GM23248 (cell line): ENCODE results near the gene RTTN. TPM values are rescaled to one million over a fixed set of nuclear protein-coding genes. Genes with fewer than 3 reads are reported as not detected.

Source experiments
- DNase-seq: peaks from one replicate; pipeline ENCODE4 v3.0.0-alpha.2; 2015
- H2AFZ ChIP-seq: fragments of 200-600 bp; sonication (generic); 2 replicates; pipeline ENCODE4 v1.6.1; 2016; ENCODE audit warnings: antibody characterized with exemption
- H3F3A ChIP-seq: fragments of 200-600 bp; sonication (generic); 2 replicates; pipeline ENCODE4 v1.6.1; 2016; ENCODE audit warnings: mild to moderate bottlenecking, antibody characterized with exemption, mixed run types; ENCODE audit not compliant: insufficient read depth
- H3K27ac ChIP-seq: fragments of 200-600 bp; sonication (generic); 2 replicates; pipeline ENCODE4 v1.5.1; 2016; ENCODE audit warnings: mild to moderate bottlenecking
- H3K27me3 ChIP-seq: fragments of 200-600 bp; sonication (generic); replicated peaks from 2 replicates; pipeline ENCODE4 v1.6.1; 2016; ENCODE audit warnings: mild to moderate bottlenecking; ENCODE audit not compliant: insufficient read depth
- H3K36me3 ChIP-seq: fragments of 200-600 bp; sonication (generic); 2 replicates; pipeline ENCODE4 v1.6.1; 2016; ENCODE audit warnings: low read depth, mild to moderate bottlenecking
- H3K4me1 ChIP-seq: fragments of 200-600 bp; sonication (generic); 2 replicates; pipeline ENCODE4 v1.6.1; 2016; ENCODE audit warnings: mild to moderate bottlenecking; ENCODE audit not compliant: insufficient read depth
- H3K4me2 ChIP-seq: fragments of 200-600 bp; sonication (generic); one replicate; pipeline ENCODE4 v1.6.1; 2016; ENCODE audit warnings: mild to moderate bottlenecking; ENCODE audit not compliant: unreplicated experiment
- H3K4me3 ChIP-seq: fragments of 200-600 bp; sonication (generic); 2 replicates; pipeline ENCODE4 v1.5.1; 2016; ENCODE audit warnings: mild to moderate bottlenecking
- H3K79me2 ChIP-seq: fragments of 200-600 bp; sonication (generic); 2 replicates; pipeline ENCODE4 v1.6.1; 2016; ENCODE audit warnings: mild to moderate bottlenecking; ENCODE audit not compliant: insufficient read depth
- H3K9ac ChIP-seq: fragments of 200-600 bp; sonication (generic); 2 replicates; pipeline ENCODE4 v1.6.1; 2016; ENCODE audit warnings: mild to moderate bottlenecking
- H3K9me2 ChIP-seq: fragments of 200-600 bp; sonication (generic); 2 replicates; pipeline ENCODE4 v1.6.1; 2016; ENCODE audit warnings: mixed run types, mild to moderate bottlenecking, moderate library complexity; ENCODE audit not compliant: insufficient read depth
- H3K9me3 ChIP-seq: fragments of 200-600 bp; sonication (generic); one replicate; pipeline ENCODE4 v1.6.1; 2017; ENCODE audit warnings: low read depth
- H4K20me1 ChIP-seq: fragments of 200-600 bp; sonication (generic); 2 replicates; pipeline ENCODE4 v1.6.0; 2016; ENCODE audit not compliant: insufficient read depth
- EZH2 ChIP-seq: fragments of 200-600 bp; sonication (generic); IDR thresholded peaks from 2 replicates; pipeline ENCODE4 v1.6.1; 2018; ENCODE audit warnings: antibody characterized with exemption, mild to moderate bottlenecking; ENCODE audit not compliant: insufficient read depth, poor library complexity, severe bottlenecking
- EZH2phosphoT487 ChIP-seq: fragments of 200-600 bp; sonication (generic); IDR thresholded peaks from 2 replicates; pipeline ENCODE4 v1.6.1; 2018; ENCODE audit warnings: antibody characterized with exemption, moderate library complexity, mild to moderate bottlenecking, low read depth; ENCODE audit not compliant: insufficient read depth
- WGBS, 2 experiments: methylation state at CpG; one replicate each; pipeline ENCODE4 v1.1.6; 2015 to 2017; ENCODE audit warnings: low lambda C conversion rate in 2 of 2, low coverage in 1 of 2; ENCODE audit errors: missing lambda C conversion rate in 2 of 2; 5-methylcytosine and 5-hydroxymethylcytosine counted together
- in situ Hi-C: fragments of 300-500 bp; cut with MboI; formaldehyde crosslinking; loops from 2 replicates; pipeline ENCODE4 v1.15.0; 2020
- polyA plus RNA-seq: library from polyadenylated mRNA; unstranded; fragments of >200 nt; fragmentation: Nextera tagmentation; extraction: Ambion mirVana; gene quantifications from 2 replicates; pipeline ENCODE4 v1.2.1, GENCODE V29; 2016
- total RNA-seq: library from RNA; depleted of rRNA; stranded (reverse); fragments of >200 nt; shearing (Covaris generic); gene quantifications from 2 replicates; pipeline ENCODE4 v1.2.3, GENCODE V29; 2014

Gene RTTN
- total and polyA plus RNA-seq, 2 experiments from 2014 or later, result 12.4 to 19.3 TPM

GRCh38 chr18:70194227-70194890, 11.1 kb downstream of the RTTN start:
- Histone ChIP-seq H3K4me3 (no peak overlapping the region), H3K36me3 (peaks cover 15% of the 10 kb centered on the region; the same call in 1 of the 2 replicates), H3K79me2 (0 out of 2 replicates have a peak, but pooled peaks cover 8% of the 10 kb centered on the region), H3K9ac (no peak overlapping the region), H3K9me2 (no peaks in the 10 kb centered on the region), H3F3A (peaks cover 8% of the 10 kb centered on the region; the same call in 1 of the 2 replicates), H3K9me3 (no peaks in the 10 kb centered on the region), H2AFZ (no peak overlapping the region), H3K4me1 (peaks cover 3% of the 10 kb centered on the region; the same call in 1 of the 2 replicates), H3K27me3 (no peaks in the 10 kb centered on the region), H3K27ac (no peak overlapping the region), H4K20me1 (no peaks in the 10 kb centered on the region), H3K4me2 (no peak overlapping the region)
- in situ Hi-C loops, result no loop called here
- 85 to 89% methylated on average over 4 of the region's 4 CpGs for WGBS, 2 experiments
- TF ChIP-seq EZH2phosphoT487 (no peak), EZH2 (no peak)
- DNase-seq, result no peak

- H3K27ac ChIP-seq, result no peak overlapping the region
- no peak overlapping the region for H3K4me3 ChIP-seq
- in situ Hi-C loops, result no loop called here
- H3K4me2 ChIP-seq, result no peak overlapping the region
- no peak overlapping the region for H2AFZ ChIP-seq
- no peaks in the 10 kb centered on the region for H3K27me3 ChIP-seq
- H3K9ac ChIP-seq, result no peak overlapping the region
- H3K4me1 ChIP-seq, result peaks cover 12% of the 10 kb centered on the region
- H3K36me3 ChIP-seq, result peaks cover 13% of the 10 kb centered on the region; the same call in 1 of the 2 replicates
- 0 out of 2 replicates have a peak, but pooled peaks cover 8% of the 10 kb centered on the region for H3K79me2 ChIP-seq
- H3K9me2 ChIP-seq, result no peaks in the 10 kb centered on the region
- TF ChIP-seq EZH2 (no peak), EZH2phosphoT487 (no peak)
- DNase-seq, result no peak
- no peaks in the 10 kb centered on the region for H3K9me3 ChIP-seq
- H3F3A ChIP-seq, result peaks cover 14% of the 10 kb centered on the region
- 83 to 92% methylated on average over 3 of the region's 3 CpGs for WGBS, 2 experiments
- H4K20me1 ChIP-seq, result no peaks in the 10 kb centered on the region
These were observed 15.0 kb downstream of the RTTN start for GRCh38 chr18:70190529-70190928.

GRCh38 chr18:70188113-70188512, 17.4 kb downstream of the RTTN start:
- Histone ChIP-seq H3K4me3 (no peak overlapping the region), H3K9me3 (no peaks in the 10 kb centered on the region), H2AFZ (0 out of 2 replicates have a peak overlapping the region, but pooled peaks have one; percentile 8), H4K20me1 (no peaks in the 10 kb centered on the region), H3K9me2 (no peaks in the 10 kb centered on the region), H3K4me1 (peaks cover 13% of the 10 kb centered on the region), H3K4me2 (no peak overlapping the region), H3K36me3 (peaks cover 13% of the 10 kb centered on the region; the same call in 1 of the 2 replicates), H3K27me3 (no peaks in the 10 kb centered on the region), H3K27ac (peak overlapping the region; percentile 17; the same call in 1 of the 2 replicates), H3K79me2 (no peaks in the 10 kb centered on the region), H3K9ac (no peak overlapping the region), H3F3A (peaks cover 20% of the 10 kb centered on the region)
- DNase-seq, result peak; percentile 63
- TF ChIP-seq EZH2, result no peak
- no peak for TF ChIP-seq EZH2phosphoT487
- in situ Hi-C loops, result no loop called here

GRCh38 chr18:70183441-70183840, 22.0 kb downstream of the RTTN start:
- no peak overlapping the region for H2AFZ ChIP-seq

More at GRCh38 chr18:70183441-70183840, 22.0 kb downstream of the RTTN start:
- no peak for DNase-seq
- 84 to 87% methylated on average over 2 of the region's 2 CpGs for WGBS, 2 experiments
- no peak overlapping the region for H3K9ac ChIP-seq
- H3K27me3 ChIP-seq, result no peaks in the 10 kb centered on the region
- H3K79me2 ChIP-seq, result 0 out of 2 replicates have a peak, but pooled peaks cover 14% of the 10 kb centered on the region
- H3K4me1 ChIP-seq, result peaks cover 46% of the 10 kb centered on the region
- no peak overlapping the region for H3K27ac ChIP-seq
- no peaks in the 10 kb centered on the region for H3K9me3 ChIP-seq
- TF ChIP-seq EZH2, result no peak
- no peak for TF ChIP-seq EZH2phosphoT487
- H3K4me3 ChIP-seq, result no peak overlapping the region
- H3K9me2 ChIP-seq, result no peaks in the 10 kb centered on the region
- H3F3A ChIP-seq, result peaks cover 44% of the 10 kb centered on the region
- no peak overlapping the region for H3K4me2 ChIP-seq
- no peaks in the 10 kb centered on the region for H3K36me3 ChIP-seq
- no peaks in the 10 kb centered on the region for H4K20me1 ChIP-seq
- in situ Hi-C loops, result no loop called here
